Astrocyte (in vitro differentiated cells and primary cell): Measurements from ENCODE around the gene VIPR2.

Experiments
- CTCF ChIP-seq: IDR thresholded peaks from 2 replicates; pipeline ENCODE4 v1.5.1; 2011; ENCODE audit warnings: low read depth, mild to moderate bottlenecking, inconsistent platforms, low read length, moderate library complexity; ENCODE audit not compliant: insufficient read depth
- EZH2 ChIP-seq: IDR thresholded peaks from 2 replicates; pipeline ENCODE4 v1.6.1; 2012; ENCODE audit warnings: mild to moderate bottlenecking, low read length, inconsistent platforms; ENCODE audit not compliant: insufficient read depth

- TF ChIP-seq CTCF (no peak), EZH2 (no peak)
These were observed 73.4 kb downstream of the VIPR2 start for GRCh38 chr7:159071260-159071659.
